H1 (cell line): ENCODE measurements around the gene TUBA4B. TPM values are rescaled to one million over a fixed set of nuclear protein-coding genes. Genes with fewer than 3 reads are reported as not detected.

Experiments used
- CEBPB ChIP-seq: IDR thresholded peaks from 2 replicates; pipeline ENCODE4 v1.6.1; 2012; ENCODE audit warnings: low read depth, low read length
- CTBP2 ChIP-seq: IDR thresholded peaks from 2 replicates; pipeline ENCODE4 v1.7.0; 2011; ENCODE audit warnings: borderline replicate concordance, mild to moderate bottlenecking, moderate library complexity, mixed read lengths, low read length; ENCODE audit not compliant: insufficient read depth, insufficient read length
- JUN ChIP-seq: IDR thresholded peaks from 2 replicates; pipeline ENCODE4 v1.6.1; 2011; ENCODE audit warnings: low read depth, mild to moderate bottlenecking, improper control_type of control experiment, low read length
- KDM5A ChIP-seq: fragments of 200-600 bp; IDR thresholded peaks from 2 replicates; pipeline ENCODE4 v1.7.1; 2012; ENCODE audit warnings: mild to moderate bottlenecking, low read length, inconsistent platforms, mixed read lengths
- PHF8 ChIP-seq: fragments of 200-600 bp; sonication (generic); conservative IDR thresholded peaks from 2 replicates; pipeline ENCODE4 v1.7.1; 2012; ENCODE audit warnings: low read depth, mild to moderate bottlenecking, inconsistent platforms, low read length, moderate library complexity
- RFX5 ChIP-seq: IDR thresholded peaks from 2 replicates; pipeline ENCODE4 v1.6.1; 2011; ENCODE audit warnings: low read depth, low read length, improper control_type of control experiment, borderline replicate concordance
- SAP30 ChIP-seq: fragments of 300-600 bp; sonication (generic); IDR thresholded peaks from 2 replicates; pipeline ENCODE4 v1.7.1; 2012; ENCODE audit warnings: low read length, moderate library complexity, mild to moderate bottlenecking, inconsistent platforms; ENCODE audit not compliant: insufficient read depth, insufficient replicate concordance
- SIX5 ChIP-seq: IDR thresholded peaks from 2 replicates; pipeline ENCODE4 v1.6.1; 2011; ENCODE audit warnings: mild to moderate bottlenecking, low read depth, low read length
- SP2 ChIP-seq: IDR thresholded peaks from 2 replicates; pipeline ENCODE4 v1.6.1; 2012; ENCODE audit warnings: mild to moderate bottlenecking, low read length, inconsistent platforms
- SUZ12 ChIP-seq: fragments of 200-600 bp; sonication (generic); IDR thresholded peaks from 2 replicates; pipeline ENCODE4 v1.6.1; 2012; ENCODE audit warnings: mild to moderate bottlenecking, inconsistent platforms, low read length, moderate library complexity, mixed read lengths
- TEAD4 ChIP-seq: IDR thresholded peaks from 2 replicates; pipeline ENCODE4 v1.6.1; 2012; ENCODE audit warnings: low read depth, low read length, inconsistent platforms, mixed read lengths
- polyA plus RNA-seq, 7 experiments: library from polyadenylated mRNA; depleted of rRNA in 3 of 7; stranded (reverse) in 5 of 7; unstranded in 2 of 7; fragments of >200 nt in 5 of 7; fragments of 200-250 nt in 2 of 7; gene quantifications; 1 replicate in 5 of 7; 2 replicates in 1 of 7; 4 replicates in 1 of 7; pipeline versions ENCODE4 v1.2.1 to v1.2.3, GENCODE V29; 2011 to 2013; ENCODE audit warnings: missing spikeins in 2 of 7, mixed read lengths in 2 of 7
- total RNA-seq: library from RNA; stranded (reverse); fragmentation: NEBNext Ultra II Directional; extraction: Animal tissue kit (Norgen Biotek cat#: 25700); gene quantifications from 2 replicates; pipeline ENCODE4 v1.2.1, GENCODE V29; 2021
- TF ChIP-seq, protein P1 (sequence below): fragments of 300-600 bp; sonication (generic); IDR thresholded peaks from 2 replicates; pipeline ENCODE4 v1.7.1; 2012; ENCODE audit warnings: low read length, moderate library complexity, mild to moderate bottlenecking, inconsistent platforms; ENCODE audit not compliant: insufficient replicate concordance

Gene TUBA4B
- total and polyA plus RNA-seq, 2 of the 8 experiments (the other 6 are each of a cell fraction or from before 2014, with no cell fraction given) = 0.08 to 0.24 TPM

DNA sequence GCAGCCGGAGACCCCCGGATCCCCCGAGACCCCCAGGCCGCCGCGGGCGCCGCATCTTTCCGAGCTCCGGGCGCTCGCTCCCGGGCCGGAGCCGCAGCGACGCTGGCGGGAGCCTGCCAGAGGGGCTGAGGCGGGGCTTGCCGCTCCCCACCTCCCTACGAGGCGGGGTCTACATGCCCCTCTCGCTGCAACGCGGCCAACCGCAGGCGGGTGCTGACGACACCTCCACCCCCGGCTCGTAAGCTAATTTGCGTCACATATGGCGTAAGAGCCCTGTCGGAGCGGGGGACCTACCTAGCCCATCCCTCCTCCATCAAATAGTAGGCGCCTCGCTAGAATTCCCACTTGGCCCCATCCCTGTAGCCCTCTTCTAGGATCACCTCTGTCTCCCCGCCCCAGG lies 56.2 kb downstream of the TUBA4B start, which contains the start of gene PTPRN (continued):
- TF ChIP-seq, protein P1, sequence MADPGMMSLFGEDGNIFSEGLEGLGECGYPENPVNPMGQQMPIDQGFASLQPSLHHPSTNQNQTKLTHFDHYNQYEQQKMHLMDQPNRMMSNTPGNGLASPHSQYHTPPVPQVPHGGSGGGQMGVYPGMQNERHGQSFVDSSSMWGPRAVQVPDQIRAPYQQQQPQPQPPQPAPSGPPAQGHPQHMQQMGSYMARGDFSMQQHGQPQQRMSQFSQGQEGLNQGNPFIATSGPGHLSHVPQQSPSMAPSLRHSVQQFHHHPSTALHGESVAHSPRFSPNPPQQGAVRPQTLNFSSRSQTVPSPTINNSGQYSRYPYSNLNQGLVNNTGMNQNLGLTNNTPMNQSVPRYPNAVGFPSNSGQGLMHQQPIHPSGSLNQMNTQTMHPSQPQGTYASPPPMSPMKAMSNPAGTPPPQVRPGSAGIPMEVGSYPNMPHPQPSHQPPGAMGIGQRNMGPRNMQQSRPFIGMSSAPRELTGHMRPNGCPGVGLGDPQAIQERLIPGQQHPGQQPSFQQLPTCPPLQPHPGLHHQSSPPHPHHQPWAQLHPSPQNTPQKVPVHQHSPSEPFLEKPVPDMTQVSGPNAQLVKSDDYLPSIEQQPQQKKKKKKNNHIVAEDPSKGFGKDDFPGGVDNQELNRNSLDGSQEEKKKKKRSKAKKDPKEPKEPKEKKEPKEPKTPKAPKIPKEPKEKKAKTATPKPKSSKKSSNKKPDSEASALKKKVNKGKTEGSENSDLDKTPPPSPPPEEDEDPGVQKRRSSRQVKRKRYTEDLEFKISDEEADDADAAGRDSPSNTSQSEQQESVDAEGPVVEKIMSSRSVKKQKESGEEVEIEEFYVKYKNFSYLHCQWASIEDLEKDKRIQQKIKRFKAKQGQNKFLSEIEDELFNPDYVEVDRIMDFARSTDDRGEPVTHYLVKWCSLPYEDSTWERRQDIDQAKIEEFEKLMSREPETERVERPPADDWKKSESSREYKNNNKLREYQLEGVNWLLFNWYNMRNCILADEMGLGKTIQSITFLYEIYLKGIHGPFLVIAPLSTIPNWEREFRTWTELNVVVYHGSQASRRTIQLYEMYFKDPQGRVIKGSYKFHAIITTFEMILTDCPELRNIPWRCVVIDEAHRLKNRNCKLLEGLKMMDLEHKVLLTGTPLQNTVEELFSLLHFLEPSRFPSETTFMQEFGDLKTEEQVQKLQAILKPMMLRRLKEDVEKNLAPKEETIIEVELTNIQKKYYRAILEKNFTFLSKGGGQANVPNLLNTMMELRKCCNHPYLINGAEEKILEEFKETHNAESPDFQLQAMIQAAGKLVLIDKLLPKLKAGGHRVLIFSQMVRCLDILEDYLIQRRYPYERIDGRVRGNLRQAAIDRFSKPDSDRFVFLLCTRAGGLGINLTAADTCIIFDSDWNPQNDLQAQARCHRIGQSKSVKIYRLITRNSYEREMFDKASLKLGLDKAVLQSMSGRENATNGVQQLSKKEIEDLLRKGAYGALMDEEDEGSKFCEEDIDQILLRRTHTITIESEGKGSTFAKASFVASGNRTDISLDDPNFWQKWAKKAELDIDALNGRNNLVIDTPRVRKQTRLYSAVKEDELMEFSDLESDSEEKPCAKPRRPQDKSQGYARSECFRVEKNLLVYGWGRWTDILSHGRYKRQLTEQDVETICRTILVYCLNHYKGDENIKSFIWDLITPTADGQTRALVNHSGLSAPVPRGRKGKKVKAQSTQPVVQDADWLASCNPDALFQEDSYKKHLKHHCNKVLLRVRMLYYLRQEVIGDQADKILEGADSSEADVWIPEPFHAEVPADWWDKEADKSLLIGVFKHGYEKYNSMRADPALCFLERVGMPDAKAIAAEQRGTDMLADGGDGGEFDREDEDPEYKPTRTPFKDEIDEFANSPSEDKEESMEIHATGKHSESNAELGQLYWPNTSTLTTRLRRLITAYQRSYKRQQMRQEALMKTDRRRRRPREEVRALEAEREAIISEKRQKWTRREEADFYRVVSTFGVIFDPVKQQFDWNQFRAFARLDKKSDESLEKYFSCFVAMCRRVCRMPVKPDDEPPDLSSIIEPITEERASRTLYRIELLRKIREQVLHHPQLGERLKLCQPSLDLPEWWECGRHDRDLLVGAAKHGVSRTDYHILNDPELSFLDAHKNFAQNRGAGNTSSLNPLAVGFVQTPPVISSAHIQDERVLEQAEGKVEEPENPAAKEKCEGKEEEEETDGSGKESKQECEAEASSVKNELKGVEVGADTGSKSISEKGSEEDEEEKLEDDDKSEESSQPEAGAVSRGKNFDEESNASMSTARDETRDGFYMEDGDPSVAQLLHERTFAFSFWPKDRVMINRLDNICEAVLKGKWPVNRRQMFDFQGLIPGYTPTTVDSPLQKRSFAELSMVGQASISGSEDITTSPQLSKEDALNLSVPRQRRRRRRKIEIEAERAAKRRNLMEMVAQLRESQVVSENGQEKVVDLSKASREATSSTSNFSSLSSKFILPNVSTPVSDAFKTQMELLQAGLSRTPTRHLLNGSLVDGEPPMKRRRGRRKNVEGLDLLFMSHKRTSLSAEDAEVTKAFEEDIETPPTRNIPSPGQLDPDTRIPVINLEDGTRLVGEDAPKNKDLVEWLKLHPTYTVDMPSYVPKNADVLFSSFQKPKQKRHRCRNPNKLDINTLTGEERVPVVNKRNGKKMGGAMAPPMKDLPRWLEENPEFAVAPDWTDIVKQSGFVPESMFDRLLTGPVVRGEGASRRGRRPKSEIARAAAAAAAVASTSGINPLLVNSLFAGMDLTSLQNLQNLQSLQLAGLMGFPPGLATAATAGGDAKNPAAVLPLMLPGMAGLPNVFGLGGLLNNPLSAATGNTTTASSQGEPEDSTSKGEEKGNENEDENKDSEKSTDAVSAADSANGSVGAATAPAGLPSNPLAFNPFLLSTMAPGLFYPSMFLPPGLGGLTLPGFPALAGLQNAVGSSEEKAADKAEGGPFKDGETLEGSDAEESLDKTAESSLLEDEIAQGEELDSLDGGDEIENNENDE = no peak
- TF ChIP-seq TEAD4 (0 out of 2 replicates have a peak, but pooled peaks have one; percentile 5), SUZ12 (no peak), SIX5 (no peak), SAP30 (no peak), SP2 (no peak), KDM5A (no peak), PHF8 (no peak), JUN (no peak), CEBPB (peak; percentile 84), CTBP2 (no peak), RFX5 (no peak)
